K562 (cell line): ENCODE measurements around the gene CRAMP1. TPM values are rescaled to one million over a fixed set of nuclear protein-coding genes. Genes with fewer than 3 reads are reported as not detected.

ENCODE experiments used
- ATF1 ChIP-seq, 2 experiments: fragments of 450-650 bp in 1 of 2; IDR thresholded peaks; 2 replicates each; pipeline ENCODE4 v1.6.1; 2016; ENCODE audit warnings: missing compliant biosample characterization in 1 of 2, missing genetic modification characterization in 1 of 2
- CBX1 ChIP-seq: sonication (generic); IDR thresholded peaks from 2 replicates; pipeline ENCODE4 v1.6.1; 2016; ENCODE audit warnings: antibody characterized with exemption, low read depth, mild to moderate bottlenecking
- CCNT2 ChIP-seq: IDR thresholded peaks from 2 replicates; pipeline ENCODE4 v1.6.1; 2011; ENCODE audit warnings: borderline replicate concordance, low read depth, mild to moderate bottlenecking, moderate library complexity, mixed read lengths, low read length; ENCODE audit not compliant: insufficient read length; ENCODE audit errors: extremely low read depth
- EGR1 ChIP-seq: fragments of 450-650 bp; conservative IDR thresholded peaks from 2 replicates; pipeline ENCODE4 v1.6.1; 2017; ENCODE audit warnings: mild to moderate bottlenecking
- GTF3C2 ChIP-seq: IDR thresholded peaks from 3 replicates; pipeline ENCODE4 v1.6.1; 2011; ENCODE audit warnings: borderline replicate concordance, mild to moderate bottlenecking, moderate library complexity; ENCODE audit not compliant: insufficient read length; ENCODE audit errors: extremely low read depth
- KLF1 ChIP-seq: fragments of 450-650 bp; IDR thresholded peaks from 2 replicates; pipeline ENCODE4 v1.6.1; 2016; ENCODE audit warnings: missing genetic modification characterization, missing compliant biosample characterization
- L3MBTL2 ChIP-seq: fragments of 450-650 bp; IDR thresholded peaks from 2 replicates; pipeline ENCODE4 v1.6.1; 2016; ENCODE audit warnings: mild to moderate bottlenecking, moderate library complexity
- PKNOX1 ChIP-seq: fragments of 450-650 bp; IDR thresholded peaks from 2 replicates; pipeline ENCODE4 v1.6.1; 2016
- STAT5A ChIP-seq: IDR thresholded peaks from 2 replicates; pipeline ENCODE4 v1.6.1; 2012; ENCODE audit warnings: low read length, inconsistent platforms, borderline replicate concordance
- TBP ChIP-seq: optimal IDR thresholded peaks from 2 replicates; pipeline ENCODE3; 2011; ENCODE audit warnings: low read depth, low read length, improper control_type of control experiment
- ZNF24 ChIP-seq: fragments of 450-650 bp; IDR thresholded peaks from 2 replicates; pipeline ENCODE4 v1.6.1; 2016
- ZNF253 ChIP-seq: fragments of 250-450 bp; sonication (Bioruptor Pico); conservative IDR thresholded peaks from 2 replicates; pipeline ENCODE4 v1.6.1; 2021; ENCODE audit warnings: mild to moderate bottlenecking
- polyA plus RNA-seq, 8 experiments: library from polyadenylated mRNA; depleted of rRNA in 4 of 8; stranded (reverse) in 5 of 8; unstranded in 3 of 8; fragments of >200 nt; fragmentation: Nextera tagmentation in 2 of 8; fragmentation: Illumina TruSeq in 1 of 8; extraction: Ambion mirVana in 2 of 8; extraction: Trizol in 1 of 8; gene quantifications; 2 replicates each; pipeline versions ENCODE4 v1.2.1 to v1.2.3, GENCODE V29; 2011 to 2014; ENCODE audit warnings: inconsistent platforms in 1 of 8, missing spikeins in 1 of 8
- total RNA-seq, 7 experiments: library from RNA; depleted of rRNA in 6 of 7; stranded (reverse); fragments of >200 nt in 6 of 7; fragmentation: Illumina TruSeq in 2 of 7; extraction: Trizol in 2 of 7; gene quantifications; 2 replicates each; pipeline versions ENCODE4 v1.2.1 to v1.2.3, GENCODE V29; 2011 to 2021; ENCODE audit warnings: low replicate concordance in 1 of 7
- TF ChIP-seq, protein P1 (sequence below): fragments of 450-650 bp; IDR thresholded peaks from 2 replicates; pipeline ENCODE4 v1.6.1; 2014; ENCODE audit warnings: low read depth, mild to moderate bottlenecking, moderate library complexity, borderline replicate concordance
- TF ChIP-seq, protein P2 (sequence below): sonication (generic); formaldehyde crosslinking; IDR thresholded peaks from 2 replicates; pipeline ENCODE4 v1.8.1; 2023; ENCODE audit warnings: mild to moderate bottlenecking, missing genetic modification reagents
- TF ChIP-seq, protein P3 (sequence below), 2 experiments: IDR thresholded peaks in 1 of 2; conservative IDR thresholded peaks in 1 of 2; 2 replicates each; pipeline ENCODE4 v1.6.1; 2016; ENCODE audit warnings: low read depth in 2 of 2, mild to moderate bottlenecking in 1 of 2, missing compliant biosample characterization in 1 of 2, missing genetic modification characterization in 1 of 2, moderate library complexity in 1 of 2

Gene CRAMP1
- total and polyA plus RNA-seq, 9 of the 15 experiments (the other 6 are each of a cell fraction or from before 2014, with no cell fraction given), result 0.52 to 20.8 (median 7.5) TPM

- TF ChIP-seq, protein P1, sequence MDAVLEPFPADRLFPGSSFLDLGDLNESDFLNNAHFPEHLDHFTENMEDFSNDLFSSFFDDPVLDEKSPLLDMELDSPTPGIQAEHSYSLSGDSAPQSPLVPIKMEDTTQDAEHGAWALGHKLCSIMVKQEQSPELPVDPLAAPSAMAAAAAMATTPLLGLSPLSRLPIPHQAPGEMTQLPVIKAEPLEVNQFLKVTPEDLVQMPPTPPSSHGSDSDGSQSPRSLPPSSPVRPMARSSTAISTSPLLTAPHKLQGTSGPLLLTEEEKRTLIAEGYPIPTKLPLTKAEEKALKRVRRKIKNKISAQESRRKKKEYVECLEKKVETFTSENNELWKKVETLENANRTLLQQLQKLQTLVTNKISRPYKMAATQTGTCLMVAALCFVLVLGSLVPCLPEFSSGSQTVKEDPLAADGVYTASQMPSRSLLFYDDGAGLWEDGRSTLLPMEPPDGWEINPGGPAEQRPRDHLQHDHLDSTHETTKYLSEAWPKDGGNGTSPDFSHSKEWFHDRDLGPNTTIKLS, result peak; percentile 45; the same call in 1 of the 2 replicates
- TF ChIP-seq ATF1 (CRISPR knock-in tag; IDR thresholded peaks at IDR 0.05) (no peak), ATF1 (tag; IDR thresholded peaks at IDR 0.05) (peak; percentile 82), ZNF253 (no peak), EGR1 (peak; percentile 82), PKNOX1 (peak; percentile 99), CBX1 (0 out of 2 replicates have a peak, but pooled peaks have one; percentile 16), TBP (peak; percentile 83), KLF1 (tag) (peak; percentile 96), CCNT2 (peak; percentile 47), STAT5A (no peak), GTF3C2 (no peak), L3MBTL2 (peak; percentile 90), ZNF24 (no peak)
- TF ChIP-seq, protein P2, sequence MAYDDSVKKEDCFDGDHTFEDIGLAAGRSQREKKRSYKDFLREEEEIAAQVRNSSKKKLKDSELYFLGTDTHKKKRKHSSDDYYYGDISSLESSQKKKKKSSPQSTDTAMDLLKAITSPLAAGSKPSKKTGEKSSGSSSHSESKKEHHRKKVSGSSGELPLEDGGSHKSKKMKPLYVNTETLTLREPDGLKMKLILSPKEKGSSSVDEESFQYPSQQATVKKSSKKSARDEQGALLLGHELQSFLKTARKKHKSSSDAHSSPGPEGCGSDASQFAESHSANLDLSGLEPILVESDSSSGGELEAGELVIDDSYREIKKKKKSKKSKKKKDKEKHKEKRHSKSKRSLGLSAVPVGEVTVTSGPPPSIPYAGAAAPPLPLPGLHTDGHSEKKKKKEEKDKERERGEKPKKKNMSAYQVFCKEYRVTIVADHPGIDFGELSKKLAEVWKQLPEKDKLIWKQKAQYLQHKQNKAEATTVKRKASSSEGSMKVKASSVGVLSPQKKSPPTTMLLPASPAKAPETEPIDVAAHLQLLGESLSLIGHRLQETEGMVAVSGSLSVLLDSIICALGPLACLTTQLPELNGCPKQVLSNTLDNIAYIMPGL (CRISPR knock-in tag), result 0 out of 2 replicates have a peak, but pooled peaks have one; percentile 39
- TF ChIP-seq, protein P3, sequence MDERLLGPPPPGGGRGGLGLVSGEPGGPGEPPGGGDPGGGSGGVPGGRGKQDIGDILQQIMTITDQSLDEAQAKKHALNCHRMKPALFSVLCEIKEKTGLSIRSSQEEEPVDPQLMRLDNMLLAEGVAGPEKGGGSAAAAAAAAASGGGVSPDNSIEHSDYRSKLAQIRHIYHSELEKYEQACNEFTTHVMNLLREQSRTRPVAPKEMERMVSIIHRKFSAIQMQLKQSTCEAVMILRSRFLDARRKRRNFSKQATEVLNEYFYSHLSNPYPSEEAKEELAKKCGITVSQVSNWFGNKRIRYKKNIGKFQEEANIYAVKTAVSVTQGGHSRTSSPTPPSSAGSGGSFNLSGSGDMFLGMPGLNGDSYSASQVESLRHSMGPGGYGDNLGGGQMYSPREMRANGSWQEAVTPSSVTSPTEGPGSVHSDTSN (CRISPR knock-in tag; IDR thresholded peaks at IDR 0.05; ENCODE audit: low read depth), result peak; percentile 83
- TF ChIP-seq, protein P3 (tag; conservative IDR thresholded peaks at IDR 0.05; ENCODE audit: low read depth), result peak; percentile 87
These were observed 65.9 kb downstream of the CRAMP1 start, which contains the start of gene JPT2 (continued) for GRCh38 chr16:1677942-1678499.
